Smooth muscle cell (in vitro differentiated cells): Measurements from ENCODE around the gene HGD. TPM values are rescaled to one million over a fixed set of nuclear protein-coding genes. Genes with fewer than 3 reads are reported as not detected.

Source experiments
- DNase-seq: peaks from one replicate; lab custom pipeline; 2025; ENCODE audit not compliant: unreplicated experiment; lab: John Stamatoyannopoulos, UW
- H2AFZ ChIP-seq: fragments of 200-600 bp; sonication (generic); 2 replicates; pipeline ENCODE4 v1.6.0; 2016; ENCODE audit warnings: antibody characterized with exemption, low read depth, mild to moderate bottlenecking
- H3F3A ChIP-seq: fragments of 200-600 bp; sonication (generic); 2 replicates; pipeline ENCODE4 v1.6.0; 2017; ENCODE audit warnings: antibody characterized with exemption, low read depth
- H3K27ac ChIP-seq: fragments of 200-600 bp; sonication (generic); 2 replicates; pipeline ENCODE4 v1.5.1; 2016; ENCODE audit warnings: low read depth, mild to moderate bottlenecking
- H3K27me3 ChIP-seq: fragments of 200-600 bp; sonication (generic); 2 replicates; pipeline ENCODE4 v1.6.1; 2016; ENCODE audit warnings: low read depth, mild to moderate bottlenecking
- H3K36me3 ChIP-seq: fragments of 200-600 bp; sonication (generic); 2 replicates; pipeline ENCODE4 v1.5.1; 2016; ENCODE audit warnings: low read depth
- H3K4me1 ChIP-seq: fragments of 200-600 bp; sonication (generic); 2 replicates; pipeline ENCODE4 v1.5.1; 2016; ENCODE audit warnings: low read depth
- H3K4me2 ChIP-seq: fragments of 200-600 bp; sonication (generic); 2 replicates; pipeline ENCODE4 v1.6.0; 2016; ENCODE audit warnings: mild to moderate bottlenecking
- H3K4me3 ChIP-seq: fragments of 200-600 bp; sonication (generic); 2 replicates; pipeline ENCODE4 v1.5.1; 2016; ENCODE audit warnings: mild to moderate bottlenecking
- H3K79me2 ChIP-seq: fragments of 200-600 bp; sonication (generic); 2 replicates; pipeline ENCODE4 v1.6.0; 2016; ENCODE audit warnings: low read depth, mild to moderate bottlenecking
- H3K9ac ChIP-seq: fragments of 200-600 bp; sonication (generic); 2 replicates; pipeline ENCODE4 v1.6.0; 2016; ENCODE audit warnings: low read depth
- H3K9me3 ChIP-seq: fragments of 200-600 bp; sonication (generic); replicated peaks from 2 replicates; pipeline ENCODE4 v1.5.1; 2016; ENCODE audit warnings: low read depth
- H4K20me1 ChIP-seq: fragments of 200-600 bp; sonication (generic); 2 replicates; pipeline ENCODE4 v1.6.0; 2016; ENCODE audit warnings: low read depth
- CTCF ChIP-seq: fragments of 200-600 bp; sonication (generic); IDR thresholded peaks from 2 replicates; pipeline ENCODE4 v1.5.1; 2017; ENCODE audit warnings: borderline replicate concordance, mild to moderate bottlenecking, antibody characterized with exemption; ENCODE audit not compliant: insufficient read depth, poor library complexity, severe bottlenecking
- WGBS: methylation state at CpG from one replicate; pipeline ENCODE4 v1.1.7; 2016; ENCODE audit warnings: low lambda C conversion rate; 5-methylcytosine and 5-hydroxymethylcytosine counted together
- polyA plus RNA-seq: library from polyadenylated mRNA; unstranded; fragments of >200 nt; fragmentation: Nextera tagmentation; extraction: Ambion mirVana; gene quantifications from 2 replicates; pipeline ENCODE4 v1.2.1, GENCODE V29; 2016
- total RNA-seq: library from RNA; depleted of rRNA; stranded (reverse); fragments of >200 nt; gene quantifications from 2 replicates; pipeline ENCODE4 v1.2.3, GENCODE V29; 2014

Gene HGD
- total and polyA plus RNA-seq, 2 experiments from 2014 or later = 3.8 to 10.9 TPM

- Histone ChIP-seq H2AFZ (no peak overlapping the region), H3K9ac (no peak overlapping the region), H3K9me3 (no peaks in the 10 kb centered on the region), H3K79me2 (no peaks in the 10 kb centered on the region), H3K4me1 (peaks cover 1% of the 10 kb centered on the region), H3F3A (no peaks in the 10 kb centered on the region), H3K27me3 (no peaks in the 10 kb centered on the region), H3K4me3 (no peak overlapping the region), H4K20me1 (no peaks in the 10 kb centered on the region), H3K27ac (no peak overlapping the region), H3K4me2 (no peak overlapping the region), H3K36me3 (no peaks in the 10 kb centered on the region)
- TF ChIP-seq CTCF = no peak
- no peak for DNase-seq
- 92% methylated on average over 2 of the region's 2 CpGs for WGBS
Measured at GRCh38 chr3:120673116-120673515, 8.9 kb downstream of the HGD start.

- no peak overlapping the region for H3K4me3 ChIP-seq
- no peak overlapping the region for H3K27ac ChIP-seq
- no peak overlapping the region for H3K4me2 ChIP-seq
- H3F3A ChIP-seq = no peaks in the 10 kb centered on the region
- TF ChIP-seq CTCF = no peak
- no peaks in the 10 kb centered on the region for H4K20me1 ChIP-seq
- H3K27me3 ChIP-seq = no peaks in the 10 kb centered on the region
- no peaks in the 10 kb centered on the region for H3K9me3 ChIP-seq
- no peaks in the 10 kb centered on the region for H3K36me3 ChIP-seq
- no peak overlapping the region for H2AFZ ChIP-seq
- no peak for DNase-seq
- no peak overlapping the region for H3K9ac ChIP-seq
- WGBS = 83% methylated on average over 2 of the region's 2 CpGs
- no peaks in the 10 kb centered on the region for H3K79me2 ChIP-seq
- H3K4me1 ChIP-seq = no peaks in the 10 kb centered on the region
Measured at GRCh38 chr3:120670576-120670975, 11.5 kb downstream of the HGD start.

GRCh38 chr3:120664926-120665325, 17.1 kb downstream of the HGD start:
- H3K27ac ChIP-seq = no peak overlapping the region
- H3K9ac ChIP-seq = no peak overlapping the region
- no peak overlapping the region for H2AFZ ChIP-seq
- no peaks in the 10 kb centered on the region for H3K79me2 ChIP-seq
- no peaks in the 10 kb centered on the region for H4K20me1 ChIP-seq
- no peaks in the 10 kb centered on the region for H3K27me3 ChIP-seq
- H3K4me2 ChIP-seq = no peak overlapping the region
- TF ChIP-seq CTCF = no peak
- no peaks in the 10 kb centered on the region for H3K9me3 ChIP-seq
- no peaks in the 10 kb centered on the region for H3F3A ChIP-seq
- H3K36me3 ChIP-seq = no peaks in the 10 kb centered on the region
- no peaks in the 10 kb centered on the region for H3K4me1 ChIP-seq
- no peak for DNase-seq
- H3K4me3 ChIP-seq = no peak overlapping the region

GRCh38 chr3:120661945-120662344, 20.1 kb downstream of the HGD start:
- TF ChIP-seq CTCF = no peak
- H3K79me2 ChIP-seq = no peaks in the 10 kb centered on the region
- H3K9me3 ChIP-seq = no peaks in the 10 kb centered on the region
- H2AFZ ChIP-seq = no peak overlapping the region
- DNase-seq = no peak
- H3K4me2 ChIP-seq = no peak overlapping the region
- H3K4me3 ChIP-seq = no peak overlapping the region
- no peak overlapping the region for H3K27ac ChIP-seq
- no peaks in the 10 kb centered on the region for H3K4me1 ChIP-seq
- 77% methylated on average over 5 of the region's 5 CpGs for WGBS
- H4K20me1 ChIP-seq = no peaks in the 10 kb centered on the region
- no peak overlapping the region for H3K9ac ChIP-seq
- H3K27me3 ChIP-seq = no peaks in the 10 kb centered on the region
- no peaks in the 10 kb centered on the region for H3K36me3 ChIP-seq
- no peaks in the 10 kb centered on the region for H3F3A ChIP-seq
